ENCODE results near the gene HIBADH.

The HIBADH gene

DNA sequence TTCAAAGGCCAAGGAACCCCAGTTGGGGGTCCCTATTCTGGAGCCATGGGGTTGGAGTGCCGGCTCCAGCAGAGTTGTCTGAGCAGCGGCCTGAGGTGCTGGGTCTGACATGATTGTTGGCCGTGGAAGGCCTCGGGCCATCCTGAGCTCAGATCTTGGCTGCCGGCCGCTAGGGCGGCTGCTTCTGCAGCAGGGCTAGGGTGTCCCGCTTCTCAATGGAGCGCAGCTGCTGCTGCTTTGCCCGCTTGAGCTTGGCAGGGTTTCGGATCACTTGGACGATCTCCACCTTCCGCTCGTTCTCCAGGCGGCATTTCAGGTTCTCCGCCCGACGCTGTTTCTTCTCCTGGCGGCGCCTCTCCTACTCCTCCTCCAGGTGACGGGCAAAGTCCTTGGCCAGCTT is 171.1 kb downstream of the HIBADH start:
- no peak overlapping the region for H3K27ac ChIP-seq
- TF ChIP-seq, protein P1, sequence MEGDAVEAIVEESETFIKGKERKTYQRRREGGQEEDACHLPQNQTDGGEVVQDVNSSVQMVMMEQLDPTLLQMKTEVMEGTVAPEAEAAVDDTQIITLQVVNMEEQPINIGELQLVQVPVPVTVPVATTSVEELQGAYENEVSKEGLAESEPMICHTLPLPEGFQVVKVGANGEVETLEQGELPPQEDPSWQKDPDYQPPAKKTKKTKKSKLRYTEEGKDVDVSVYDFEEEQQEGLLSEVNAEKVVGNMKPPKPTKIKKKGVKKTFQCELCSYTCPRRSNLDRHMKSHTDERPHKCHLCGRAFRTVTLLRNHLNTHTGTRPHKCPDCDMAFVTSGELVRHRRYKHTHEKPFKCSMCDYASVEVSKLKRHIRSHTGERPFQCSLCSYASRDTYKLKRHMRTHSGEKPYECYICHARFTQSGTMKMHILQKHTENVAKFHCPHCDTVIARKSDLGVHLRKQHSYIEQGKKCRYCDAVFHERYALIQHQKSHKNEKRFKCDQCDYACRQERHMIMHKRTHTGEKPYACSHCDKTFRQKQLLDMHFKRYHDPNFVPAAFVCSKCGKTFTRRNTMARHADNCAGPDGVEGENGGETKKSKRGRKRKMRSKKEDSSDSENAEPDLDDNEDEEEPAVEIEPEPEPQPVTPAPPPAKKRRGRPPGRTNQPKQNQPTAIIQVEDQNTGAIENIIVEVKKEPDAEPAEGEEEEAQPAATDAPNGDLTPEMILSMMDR (conservative IDR thresholded peaks at IDR 0.05) = no peak

DNA sequence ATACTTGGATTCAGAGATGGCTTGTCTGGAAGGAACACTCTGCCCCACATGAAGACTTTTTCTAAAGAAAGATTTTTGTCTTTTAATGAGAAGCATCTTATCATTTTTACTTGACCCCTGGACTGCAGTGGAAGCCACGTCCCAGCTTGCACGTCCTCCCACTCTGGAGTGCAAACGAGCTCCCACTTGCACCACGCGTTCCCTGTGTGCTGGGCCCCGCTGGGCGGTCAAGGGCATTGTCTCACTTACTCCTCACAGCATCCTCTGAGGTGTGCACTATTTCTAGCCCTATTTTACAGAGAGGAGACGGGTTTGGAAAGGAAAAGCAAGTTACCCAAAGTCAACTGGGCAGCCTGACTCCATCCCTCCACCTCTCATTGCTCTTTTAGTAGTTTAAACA is 175.2 kb downstream of the HIBADH start:
- TF ChIP-seq, protein P1 (conservative IDR thresholded peaks at IDR 0.05) = no peak
- no peak overlapping the region for H3K27ac ChIP-seq

DNA sequence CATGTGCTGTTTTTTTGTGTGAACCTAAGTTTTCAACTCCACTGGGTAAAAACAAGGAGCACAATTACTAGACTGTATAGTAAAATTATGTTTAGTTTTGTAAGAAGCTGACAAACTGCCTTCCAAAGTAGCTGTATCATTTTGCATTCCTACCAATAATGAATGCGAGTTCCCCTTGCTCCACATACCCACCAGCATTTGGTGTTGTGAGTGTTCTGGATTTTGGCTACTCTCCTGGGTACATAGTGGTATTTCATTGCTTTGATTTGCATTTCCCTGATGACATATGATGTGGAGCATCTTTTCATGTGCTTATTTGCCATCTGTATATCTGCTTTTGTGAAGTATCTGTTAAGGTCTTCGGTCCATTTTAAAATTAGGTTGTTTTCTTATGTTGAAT is 178.2 kb downstream of the HIBADH start:
- no peak overlapping the region for H3K27ac ChIP-seq
- TF ChIP-seq, protein P1 (conservative IDR thresholded peaks at IDR 0.05) = no peak

DNA sequence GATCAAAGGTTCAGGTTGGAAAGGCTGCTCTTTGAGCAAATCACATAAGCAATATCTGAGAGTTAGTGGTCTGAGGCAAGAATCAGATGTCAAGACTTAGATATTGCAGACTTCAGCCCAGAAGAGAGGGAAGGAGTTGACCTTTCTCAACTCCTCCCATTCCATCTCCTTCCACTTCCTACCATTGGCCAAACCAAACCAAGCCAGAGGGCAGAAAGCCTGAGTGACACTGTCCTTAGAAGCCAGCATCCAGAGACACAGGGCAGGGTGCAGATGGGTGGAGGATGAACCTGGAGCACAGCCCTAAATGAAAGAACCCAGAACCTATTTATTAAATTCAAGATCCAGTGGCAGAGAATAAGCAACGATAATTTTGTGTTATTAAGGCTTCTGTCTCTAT is 180.5 kb downstream of the HIBADH start:
- TF ChIP-seq, protein P1 (conservative IDR thresholded peaks at IDR 0.05) = no peak
- no peak overlapping the region for H3K27ac ChIP-seq

DNA sequence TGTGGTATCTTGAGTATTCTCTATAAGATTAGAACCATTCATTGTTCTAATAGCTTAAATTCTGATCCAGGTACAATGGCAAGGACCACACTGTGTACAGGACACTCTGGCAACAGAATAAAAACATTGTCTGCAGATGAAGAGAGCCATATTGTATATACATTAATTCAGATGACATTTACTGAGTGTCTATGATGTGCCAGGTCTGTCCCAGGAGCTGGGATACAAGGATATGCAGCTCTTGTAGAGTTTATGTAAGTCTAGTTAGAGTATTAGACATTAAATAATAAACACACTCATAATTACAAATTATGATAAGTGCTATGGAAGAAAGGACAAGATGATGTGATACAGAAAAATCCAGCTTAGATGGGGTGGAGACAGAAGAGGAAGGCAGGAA is 184.1 kb downstream of the HIBADH start:
- H3K27ac ChIP-seq = no peak overlapping the region
- TF ChIP-seq, protein P1 (conservative IDR thresholded peaks at IDR 0.05) = no peak

DNA sequence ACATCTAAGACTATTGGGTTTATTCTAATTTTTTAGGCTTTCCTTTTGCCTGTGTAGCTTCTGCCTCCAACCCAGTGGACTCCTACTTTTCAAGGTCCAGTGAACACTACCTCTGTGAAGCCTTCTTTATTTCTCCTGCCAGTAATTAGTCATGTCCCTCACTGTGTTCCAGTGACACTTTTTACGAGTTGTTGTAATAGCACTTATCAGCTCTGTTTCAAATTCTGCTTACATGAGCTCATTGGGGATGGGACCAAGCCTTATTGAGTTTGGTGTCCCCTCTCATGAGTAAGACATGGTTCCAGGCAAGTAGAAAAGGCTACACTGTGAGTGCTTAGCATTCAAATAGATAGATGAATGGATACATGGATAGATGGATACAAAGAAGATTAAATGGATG is 184.6 kb downstream of the HIBADH start:
- H3K27ac ChIP-seq = no peak overlapping the region
- TF ChIP-seq, protein P1 (conservative IDR thresholded peaks at IDR 0.05) = no peak

DNA sequence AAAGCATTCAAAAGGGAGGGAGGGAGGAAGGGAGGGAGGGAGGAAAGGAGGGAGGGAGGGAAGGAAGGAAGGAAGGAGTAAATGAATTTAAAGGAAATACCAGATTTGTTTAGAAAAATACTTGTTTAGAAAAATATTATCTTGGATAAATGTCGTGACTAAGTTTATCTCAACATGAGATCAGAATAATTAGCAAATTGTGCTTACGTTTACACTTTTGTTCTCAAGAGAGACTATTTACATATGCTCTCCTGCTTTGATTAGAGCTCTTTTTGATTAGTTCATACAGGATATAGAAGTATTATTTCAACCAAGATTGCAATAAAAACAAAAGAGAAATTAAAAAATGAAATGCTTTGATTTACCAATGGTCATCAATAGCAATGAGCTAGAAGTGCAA is 186.2 kb downstream of the HIBADH start:
- H3K27ac ChIP-seq = no peak overlapping the region
- TF ChIP-seq, protein P1 (conservative IDR thresholded peaks at IDR 0.05) = no peak
